Vagina (tissue), 2 donors: Measurements from ENCODE around the gene CD300LG.

ENCODE experiments used
- CTCF ChIP-seq, 3 experiments: fragments of 450-650 bp in 2 of 3; fragments of 200-600 bp in 1 of 3; sonication (generic) in 1 of 3; IDR thresholded peaks; one replicate each; pipeline ENCODE4 v1.5.1; 2017 to 2019; ENCODE audit warnings: antibody characterized with exemption in 3 of 3, mild to moderate bottlenecking in 2 of 3, moderate library complexity in 2 of 3
- POLR2A ChIP-seq, 2 donors: fragments of 450-650 bp; IDR thresholded peaks; one replicate each; pipeline ENCODE4 v1.6.1; 2017; ENCODE audit warnings: antibody characterized with exemption in 2 of 2, mild to moderate bottlenecking in 2 of 2, moderate library complexity in 2 of 2
- POLR2AphosphoS5 ChIP-seq, 2 donors: sonication (generic); formaldehyde crosslinking; IDR thresholded peaks; one replicate each; pipeline ENCODE4 v1.9.0; 2017; ENCODE audit warnings: antibody characterized with exemption in 2 of 2, mild to moderate bottlenecking in 2 of 2, low read depth in 1 of 2; ENCODE audit not compliant: insufficient read depth in 1 of 2

GRCh38 chr17:43900183-43900857 lies 53.3 kb downstream of the CD300LG start:
- no peak for TF ChIP-seq CTCF (IDR thresholded peaks at IDR 0.05)
- no peak for TF ChIP-seq POLR2A (IDR thresholded peaks at IDR 0.05)
- TF ChIP-seq POLR2AphosphoS5 (IDR thresholded peaks at IDR 0.05; ENCODE audit: insufficient read depth in 1 of 2, low read depth in 1 of 2): no peak
